ENCODE results near the gene UNC5B.

Gene UNC5B

DNA sequence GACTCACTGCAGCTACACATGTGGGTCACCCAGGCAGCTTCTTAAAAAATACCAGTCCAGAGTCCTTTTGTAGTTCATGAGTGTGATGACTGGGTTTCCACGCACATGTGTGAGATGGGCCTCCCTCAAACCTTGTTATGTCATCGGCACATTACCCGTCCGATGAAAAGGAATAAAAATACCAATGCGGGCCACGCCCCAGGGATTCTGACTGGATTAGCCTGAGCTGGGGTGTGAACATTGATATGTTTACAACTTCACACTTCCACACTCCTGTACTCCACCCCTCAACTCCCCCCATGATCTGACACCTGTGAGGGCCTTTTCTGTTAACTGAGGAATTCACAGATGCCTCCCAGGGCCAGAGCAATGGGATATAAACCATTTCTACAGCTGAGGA, 112.9 kb downstream of the UNC5B start:
- Histone ChIP-seq H3K4me3 (ENCODE audit: control insufficient read depth in 1 of 7, extremely low read depth in 1 of 7, insufficient read depth in 4 of 7, low read depth in 2 of 7, low read length in 6 of 7) (no peak overlapping the region), H3K36me3 (ENCODE audit: control insufficient read depth in 4 of 4, insufficient read depth in 4 of 4, low read length in 3 of 4) (peaks cover 11 to 72% (median 42%) of the 10 kb centered on the region in 4 experiments), H3K9me3 (ENCODE audit: control extremely low read depth in 1 of 5, control insufficient read depth in 4 of 5, insufficient read depth in 2 of 5, low read depth in 1 of 5, low read length in 4 of 5) (no peaks in the 10 kb centered on the region), H3K4me1 (ENCODE audit: control extremely low read depth in 1 of 4, control insufficient read depth in 4 of 4, insufficient read depth in 4 of 4, low read length in 3 of 4) (peaks cover 0 to 3% (median 2%) of the 10 kb centered on the region in 4 experiments), H3K27ac (ENCODE audit: insufficient read depth in 1 of 2, low read depth in 1 of 2, low read length in 2 of 2, poor library complexity in 1 of 2, severe bottlenecking in 2 of 2) (no peak overlapping the region), H3K27me3 (replicated peaks in 2 of 5; ENCODE audit: control insufficient read depth in 4 of 5, insufficient read depth in 5 of 5, low read length in 4 of 5) (no peaks in the 10 kb centered on the region)
- CTCF ChIA-PET = interaction anchor here (1.9 to 8.2 kb wide), 2 partner anchors 8 to 15 kb away, joined by 9 to 68 read pairs; partner anchors contain the start of gene SLC29A3
- POLR2A ChIA-PET = no interaction called here
- 98% methylated on average over 6 of the region's 6 CpGs for WGBS (ENCODE audit: insufficient coverage)
- no peak for DNase-seq

DNA sequence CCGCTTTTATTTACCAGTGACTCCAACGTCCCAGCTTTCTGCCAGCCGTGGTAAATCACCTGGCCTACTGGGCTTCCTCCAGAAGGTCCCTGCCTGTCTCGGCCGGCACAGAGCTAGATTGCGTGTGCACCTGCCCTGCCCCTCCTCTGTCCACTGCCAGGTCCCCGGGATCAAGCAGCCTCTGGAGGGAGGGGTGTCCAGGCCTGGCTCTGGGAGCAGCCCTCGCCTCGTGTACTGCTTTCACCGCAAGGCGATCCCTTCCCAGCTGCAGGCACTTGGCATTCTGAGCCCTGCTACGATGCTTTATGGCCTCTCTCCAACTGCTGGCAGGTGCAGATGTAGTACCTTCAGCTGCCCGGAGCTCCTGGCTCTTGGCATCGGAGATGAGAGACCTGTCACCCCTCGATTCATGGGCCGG, 114.1 kb downstream of the UNC5B start:
- no peaks in the 10 kb centered on the region for H3K4me1 ChIP-seq (ENCODE audit: control extremely low read depth in 1 of 4, control insufficient read depth in 4 of 4, insufficient read depth in 4 of 4, low read length in 3 of 4)
- 94% methylated on average over 16 of the region's 16 CpGs for WGBS (ENCODE audit: insufficient coverage)
- POLR2A ChIA-PET = no interaction called here
- no peak for DNase-seq
- no peak overlapping the region for H3K27ac ChIP-seq (ENCODE audit: insufficient read depth in 1 of 2, low read depth in 1 of 2, low read length in 2 of 2, poor library complexity in 1 of 2, severe bottlenecking in 2 of 2)
- H3K4me3 ChIP-seq (ENCODE audit: control insufficient read depth in 1 of 7, extremely low read depth in 1 of 7, insufficient read depth in 4 of 7, low read depth in 2 of 7, low read length in 6 of 7) = no peak overlapping the region
- H3K27me3 ChIP-seq (replicated peaks in 2 of 5; ENCODE audit: control insufficient read depth in 4 of 5, insufficient read depth in 5 of 5, low read length in 4 of 5) = no peaks in the 10 kb centered on the region
- CTCF ChIA-PET = interaction anchor here (1.0 to 8.2 kb wide), 4 partner anchors 9 to 42 kb away, joined by 3 to 68 read pairs (median 6); partner anchors contain the start of gene SLC29A3
- H3K9me3 ChIP-seq (ENCODE audit: control extremely low read depth in 1 of 5, control insufficient read depth in 4 of 5, insufficient read depth in 2 of 5, low read depth in 1 of 5, low read length in 4 of 5) = no peaks in the 10 kb centered on the region
- H3K36me3 ChIP-seq (ENCODE audit: control insufficient read depth in 4 of 4, insufficient read depth in 4 of 4, low read length in 3 of 4) = peaks cover 11 to 81% (median 46%) of the 10 kb centered on the region in 4 experiments

DNA sequence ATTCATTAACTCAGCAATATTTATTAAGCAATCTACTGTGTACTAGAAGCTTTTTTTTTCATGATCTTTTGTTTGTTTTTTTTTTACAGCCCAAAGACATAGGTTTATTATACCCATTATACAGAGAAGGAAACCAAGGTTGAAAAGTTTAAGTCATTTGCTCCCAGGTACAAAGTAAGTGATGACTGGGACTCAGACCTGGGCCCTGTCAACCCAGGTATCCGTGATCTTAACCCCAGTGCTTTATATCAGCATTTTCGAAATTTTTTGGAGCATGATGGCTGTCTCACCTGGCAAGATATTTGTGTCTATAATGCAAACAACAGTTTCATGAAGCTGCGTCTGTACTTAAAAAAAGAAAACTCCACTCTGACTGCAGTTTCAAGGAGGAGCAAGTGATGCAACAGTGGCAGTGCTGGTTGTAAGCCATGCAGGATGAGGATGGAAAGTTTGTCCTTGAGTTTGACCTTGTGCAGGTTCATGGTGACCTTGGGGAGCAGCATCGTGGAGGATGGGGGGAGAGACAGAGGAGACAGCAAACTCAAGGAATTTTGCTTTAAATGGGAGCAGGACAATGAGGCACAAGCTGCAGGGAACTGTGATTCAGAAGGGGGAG, 118.5 kb downstream of the UNC5B start:
- Histone ChIP-seq H3K4me1 (ENCODE audit: control extremely low read depth in 1 of 4, control insufficient read depth in 4 of 4, insufficient read depth in 4 of 4, low read length in 3 of 4) (peaks cover 4 to 20% (median 14%) of the 10 kb centered on the region in 4 experiments), H3K36me3 (ENCODE audit: control insufficient read depth in 4 of 4, insufficient read depth in 4 of 4, low read length in 3 of 4) (peaks cover 4 to 51% (median 25%) of the 10 kb centered on the region in 4 experiments), H3K27me3 (replicated peaks in 2 of 5; ENCODE audit: control insufficient read depth in 4 of 5, insufficient read depth in 5 of 5, low read length in 4 of 5) (no peaks in the 10 kb centered on the region), H3K4me3 (ENCODE audit: control insufficient read depth in 1 of 7, extremely low read depth in 1 of 7, insufficient read depth in 4 of 7, low read depth in 2 of 7, low read length in 6 of 7) (no peak overlapping the region), H3K27ac (ENCODE audit: insufficient read depth in 1 of 2, low read depth in 1 of 2, low read length in 2 of 2, poor library complexity in 1 of 2, severe bottlenecking in 2 of 2) (no peak overlapping the region), H3K9me3 (ENCODE audit: control extremely low read depth in 1 of 5, control insufficient read depth in 4 of 5, insufficient read depth in 2 of 5, low read depth in 1 of 5, low read length in 4 of 5) (no peaks in the 10 kb centered on the region)
- ChIA-PET CTCF (interaction anchor here (1.0 to 8.2 kb wide), 3 partner anchors 13 to 33 kb away, joined by 3 to 68 read pairs (median 3); partner anchors contain the start of gene SLC29A3), POLR2A (interaction anchor here (0.6 kb wide), 1 partner anchor 16 kb away, joined by 5 read pairs; no protein-coding TSS in a partner anchor)
- 96% methylated on average over 4 of the region's 4 CpGs for WGBS (ENCODE audit: insufficient coverage)
- no peak for DNase-seq

DNA sequence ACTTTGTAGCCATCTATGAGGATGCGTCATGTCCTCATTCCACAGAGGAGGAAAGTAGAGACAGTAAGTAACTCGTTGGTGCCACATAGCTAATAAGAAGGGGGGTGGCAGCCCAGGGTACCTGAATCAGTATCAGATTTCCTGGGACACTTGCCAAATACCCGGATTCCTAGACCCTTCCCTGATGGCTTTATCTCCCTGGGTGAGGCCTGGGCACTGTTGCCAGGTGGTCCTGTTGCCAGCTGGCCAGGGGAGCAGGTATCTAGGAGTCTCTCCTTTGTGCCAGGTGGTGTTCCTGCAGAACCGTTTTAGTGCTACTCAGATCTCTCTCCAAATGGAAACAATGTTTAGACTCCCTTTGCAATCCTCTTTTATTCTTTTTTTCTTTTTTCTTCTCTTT, 119.4 kb downstream of the UNC5B start:
- POLR2A ChIA-PET = no interaction called here
- Histone ChIP-seq H3K36me3 (ENCODE audit: control insufficient read depth in 4 of 4, insufficient read depth in 4 of 4, low read length in 3 of 4) (peaks cover 4 to 47% (median 22%) of the 10 kb centered on the region in 4 experiments), H3K9me3 (ENCODE audit: control extremely low read depth in 1 of 5, control insufficient read depth in 4 of 5, insufficient read depth in 2 of 5, low read depth in 1 of 5, low read length in 4 of 5) (no peaks in the 10 kb centered on the region), H3K27ac (ENCODE audit: insufficient read depth in 1 of 2, low read depth in 1 of 2, low read length in 2 of 2, poor library complexity in 1 of 2, severe bottlenecking in 2 of 2) (no peak overlapping the region), H3K4me3 (ENCODE audit: control insufficient read depth in 1 of 7, extremely low read depth in 1 of 7, insufficient read depth in 4 of 7, low read depth in 2 of 7, low read length in 6 of 7) (no peak overlapping the region), H3K27me3 (replicated peaks in 2 of 5; ENCODE audit: control insufficient read depth in 4 of 5, insufficient read depth in 5 of 5, low read length in 4 of 5) (no peaks in the 10 kb centered on the region), H3K4me1 (ENCODE audit: control extremely low read depth in 1 of 4, control insufficient read depth in 4 of 4, insufficient read depth in 4 of 4, low read length in 3 of 4) (peaks cover 4 to 20% (median 14%) of the 10 kb centered on the region in 4 experiments)
- DNase-seq = no peak
- WGBS (ENCODE audit: insufficient coverage) = 94% methylated on average over 4 of the region's 4 CpGs
- CTCF ChIA-PET = interaction anchor here (8.2 kb wide), 1 partner anchor 15 kb away, joined by 68 read pairs; the partner anchor contains the start of gene SLC29A3

DNA sequence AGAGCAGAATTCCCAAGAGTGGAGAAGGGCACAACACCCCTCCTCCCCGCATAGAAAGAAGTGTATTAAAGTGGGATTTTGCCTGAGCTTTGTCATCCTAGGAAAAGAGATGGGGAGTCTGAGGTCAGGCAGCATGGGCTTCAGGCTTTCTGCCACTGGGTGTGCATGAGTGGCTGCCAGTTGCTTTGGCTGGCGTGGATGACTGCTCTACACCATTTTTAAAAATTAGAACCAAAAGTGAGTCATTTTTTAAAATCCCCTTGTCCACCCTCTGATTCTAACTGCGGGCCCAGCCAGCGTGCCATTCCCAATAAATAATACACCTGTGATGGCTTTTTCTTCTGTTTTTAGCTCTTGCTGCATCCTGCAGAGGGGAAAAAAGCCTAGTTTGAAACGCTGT, 120.1 kb downstream of the UNC5B start:
- no peak for DNase-seq
- Histone ChIP-seq H3K36me3 (ENCODE audit: control insufficient read depth in 4 of 4, insufficient read depth in 4 of 4, low read length in 3 of 4) (peaks cover 3 to 44% (median 18%) of the 10 kb centered on the region in 4 experiments), H3K27ac (ENCODE audit: insufficient read depth in 1 of 2, low read depth in 1 of 2, low read length in 2 of 2, poor library complexity in 1 of 2, severe bottlenecking in 2 of 2) (no peak overlapping the region), H3K4me3 (ENCODE audit: control insufficient read depth in 1 of 7, extremely low read depth in 1 of 7, insufficient read depth in 4 of 7, low read depth in 2 of 7, low read length in 6 of 7) (no peak overlapping the region), H3K27me3 (replicated peaks in 2 of 5; ENCODE audit: control insufficient read depth in 4 of 5, insufficient read depth in 5 of 5, low read length in 4 of 5) (no peaks in the 10 kb centered on the region), H3K4me1 (ENCODE audit: control extremely low read depth in 1 of 4, control insufficient read depth in 4 of 4, insufficient read depth in 4 of 4, low read length in 3 of 4) (peaks cover 4 to 20% (median 14%) of the 10 kb centered on the region in 4 experiments), H3K9me3 (ENCODE audit: control extremely low read depth in 1 of 5, control insufficient read depth in 4 of 5, insufficient read depth in 2 of 5, low read depth in 1 of 5, low read length in 4 of 5) (no peaks in the 10 kb centered on the region)
- WGBS (ENCODE audit: insufficient coverage) = 93% methylated on average over 3 of the region's 5 CpGs
- ChIA-PET CTCF (interaction anchor here (8.2 kb wide), 1 partner anchor 15 kb away, joined by 68 read pairs; the partner anchor contains the start of gene SLC29A3), POLR2A (no interaction called here)

DNA sequence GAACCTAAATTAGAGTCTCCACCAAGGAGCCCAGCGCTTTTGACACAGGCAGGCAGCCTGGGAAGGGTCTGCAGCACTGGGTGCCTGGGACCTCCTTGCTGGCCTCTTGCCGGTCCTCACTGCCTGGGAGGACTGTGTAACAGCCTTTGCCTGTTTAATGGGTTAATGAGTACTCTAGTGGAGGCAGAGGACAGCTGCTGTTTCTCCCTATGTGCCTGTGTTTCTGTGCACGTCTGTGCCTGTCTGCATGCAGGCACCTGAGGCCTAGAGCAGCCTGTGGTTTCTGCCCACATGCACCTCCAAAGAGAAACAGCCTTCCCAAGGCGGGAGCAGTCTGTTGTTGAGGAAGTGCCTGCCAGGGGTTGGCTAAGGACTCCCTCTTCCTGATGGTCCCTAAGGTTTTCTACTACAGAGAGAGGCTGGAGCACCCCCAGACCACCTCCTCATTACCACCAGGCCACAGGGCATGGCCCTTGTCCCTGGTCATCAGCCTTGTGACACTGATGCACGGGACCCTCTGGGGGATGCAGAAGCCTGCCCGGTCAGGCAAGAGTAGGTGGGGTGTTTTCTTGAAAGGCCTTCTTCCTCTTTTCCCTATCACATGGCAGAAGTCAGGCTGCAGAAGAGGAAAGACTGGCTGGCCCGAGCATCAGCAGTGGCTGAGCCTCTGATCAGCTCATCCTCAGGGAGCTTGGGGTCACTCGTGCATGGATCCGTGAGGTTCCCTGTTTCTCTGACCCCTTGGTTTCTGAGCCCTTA, 120.9 kb downstream of the UNC5B start:
- Histone ChIP-seq H3K27ac (ENCODE audit: insufficient read depth in 1 of 2, low read depth in 1 of 2, low read length in 2 of 2, poor library complexity in 1 of 2, severe bottlenecking in 2 of 2) (no peak overlapping the region), H3K4me1 (ENCODE audit: control extremely low read depth in 1 of 4, control insufficient read depth in 4 of 4, insufficient read depth in 4 of 4, low read length in 3 of 4) (peaks cover 4 to 20% (median 14%) of the 10 kb centered on the region in 4 experiments), H3K4me3 (ENCODE audit: control insufficient read depth in 1 of 7, extremely low read depth in 1 of 7, insufficient read depth in 4 of 7, low read depth in 2 of 7, low read length in 6 of 7) (no peak overlapping the region), H3K36me3 (ENCODE audit: control insufficient read depth in 4 of 4, insufficient read depth in 4 of 4, low read length in 3 of 4) (peaks cover 3 to 36% (median 14%) of the 10 kb centered on the region in 4 experiments), H3K27me3 (replicated peaks in 2 of 5; ENCODE audit: control insufficient read depth in 4 of 5, insufficient read depth in 5 of 5, low read length in 4 of 5) (no peaks in the 10 kb centered on the region), H3K9me3 (ENCODE audit: control extremely low read depth in 1 of 5, control insufficient read depth in 4 of 5, insufficient read depth in 2 of 5, low read depth in 1 of 5, low read length in 4 of 5) (no peaks in the 10 kb centered on the region)
- POLR2A ChIA-PET = interaction anchor here (0.7 kb wide), 1 partner anchor 164 kb away, joined by 3 read pairs; no protein-coding TSS in a partner anchor
- CTCF ChIA-PET = interaction anchor here (1.0 to 8.2 kb wide), 3 partner anchors 14 to 45 kb away, joined by 4 to 68 read pairs (median 7); partner anchors contain the start of gene SLC29A3
- 27% methylated on average over 7 of the region's 9 CpGs for WGBS (ENCODE audit: insufficient coverage)
- DNase-seq = peak in 2 of 3 donors; percentile 28 to 44

Measured in common myeloid progenitor, CD34-positive (primary cell).